SJSA1 (cell line): ENCODE data around the gene PHF19. TPM values are rescaled to one million over a fixed set of nuclear protein-coding genes. Genes with fewer than 3 reads are reported as not detected.

Experiments used
- DNase-seq, 2 experiments: peaks; one replicate each; pipeline ENCODE4 v3.0.0-alpha.2; 2015 to 2020; ENCODE audit warnings: low spot score in 2 of 2, low read depth in 1 of 2
- H3K27ac ChIP-seq: fragments of 250-450 bp; sonication (Bioruptor Pico); 2 replicates; pipeline ENCODE4 v1.5.1; 2020; ENCODE audit warnings: mild to moderate bottlenecking, moderate library complexity
- H3K27me3 ChIP-seq: fragments of 250-450 bp; sonication (Bioruptor Pico); replicated peaks from 2 replicates; pipeline ENCODE4 v1.5.1; 2020; ENCODE audit warnings: mild to moderate bottlenecking, moderate library complexity
- H3K36me3 ChIP-seq: fragments of 250-450 bp; sonication (Bioruptor Pico); 2 replicates; pipeline ENCODE4 v1.5.1; 2020; ENCODE audit warnings: mild to moderate bottlenecking
- H3K4me1 ChIP-seq: fragments of 250-450 bp; sonication (Bioruptor Pico); replicated peaks from 2 replicates; pipeline ENCODE4 v1.6.1; 2021; ENCODE audit warnings: mild to moderate bottlenecking
- H3K4me3 ChIP-seq: fragments of 250-450 bp; sonication (Bioruptor Pico); 2 replicates; pipeline ENCODE4 v1.5.1; 2020; ENCODE audit warnings: mild to moderate bottlenecking
- H3K9me3 ChIP-seq: fragments of 250-450 bp; sonication (Bioruptor Pico); replicated peaks from 2 replicates; pipeline ENCODE4 v1.5.1; 2020; ENCODE audit warnings: mild to moderate bottlenecking
- total RNA-seq: library from RNA; depleted of rRNA; stranded (reverse); fragments of >200 nt; shearing (Covaris generic); gene quantifications from 2 replicates; pipeline ENCODE4 v1.2.3, GENCODE V29; 2014

The PHF19 gene
- total RNA-seq, 1 experiment from 2014 or later: 69.6 TPM

GRCh38 chr9:120854596-120855327 is 22.2 kb downstream of the PHF19 start:
- H3K4me1 ChIP-seq: peaks cover 9% of the 10 kb centered on the region
- no peaks in the 10 kb centered on the region for H3K27me3 ChIP-seq
- H3K36me3 ChIP-seq: peaks cover 62% of the 10 kb centered on the region
- DNase-seq: no peak
- no peak overlapping the region for H3K27ac ChIP-seq
- no peak overlapping the region for H3K4me3 ChIP-seq
- H3K9me3 ChIP-seq: no peaks in the 10 kb centered on the region

- Histone ChIP-seq H3K27ac (no peak overlapping the region), H3K4me3 (no peak overlapping the region), H3K27me3 (no peaks in the 10 kb centered on the region), H3K9me3 (no peaks in the 10 kb centered on the region), H3K36me3 (peaks cover 48% of the 10 kb centered on the region), H3K4me1 (peaks cover 9% of the 10 kb centered on the region)
- no peak for DNase-seq
Measured at GRCh38 chr9:120853198-120853597, 23.8 kb downstream of the PHF19 start.

- Histone ChIP-seq H3K27ac (no peak overlapping the region), H3K36me3 (peaks cover 40% of the 10 kb centered on the region), H3K4me1 (peaks cover 9% of the 10 kb centered on the region), H3K27me3 (no peaks in the 10 kb centered on the region), H3K9me3 (no peaks in the 10 kb centered on the region), H3K4me3 (no peak overlapping the region)
- DNase-seq: no peak
Measured at GRCh38 chr9:120852240-120853010, 24.6 kb downstream of the PHF19 start.

- Histone ChIP-seq H3K9me3 (no peaks in the 10 kb centered on the region), H3K4me3 (no peak overlapping the region), H3K4me1 (peaks cover 9% of the 10 kb centered on the region), H3K27ac (no peak overlapping the region), H3K36me3 (peaks cover 32% of the 10 kb centered on the region), H3K27me3 (no peaks in the 10 kb centered on the region)
- no peak for DNase-seq
Measured at GRCh38 chr9:120851449-120851848, 25.5 kb downstream of the PHF19 start.

GRCh38 chr9:120850315-120850714 is 26.7 kb downstream of the PHF19 start:
- peaks cover 9% of the 10 kb centered on the region for H3K4me1 ChIP-seq
- H3K27ac ChIP-seq: no peak overlapping the region
- H3K36me3 ChIP-seq: peaks cover 35% of the 10 kb centered on the region
- H3K4me3 ChIP-seq: no peak overlapping the region
- H3K27me3 ChIP-seq: no peaks in the 10 kb centered on the region
- no peak for DNase-seq
- no peaks in the 10 kb centered on the region for H3K9me3 ChIP-seq

GRCh38 chr9:120846906-120847305 is 30.1 kb downstream of the PHF19 start:
- DNase-seq: no peak
- H3K4me1 ChIP-seq: peaks cover 7% of the 10 kb centered on the region
- no peak overlapping the region for H3K27ac ChIP-seq
- no peaks in the 10 kb centered on the region for H3K27me3 ChIP-seq
- H3K4me3 ChIP-seq: no peak overlapping the region
- peaks cover 23% of the 10 kb centered on the region for H3K36me3 ChIP-seq
- no peaks in the 10 kb centered on the region for H3K9me3 ChIP-seq

GRCh38 chr9:120846251-120846889 is 30.6 kb downstream of the PHF19 start:
- H3K27ac ChIP-seq: no peak overlapping the region
- no peaks in the 10 kb centered on the region for H3K27me3 ChIP-seq
- H3K36me3 ChIP-seq: peaks cover 23% of the 10 kb centered on the region
- H3K4me1 ChIP-seq: peaks cover 12% of the 10 kb centered on the region
- no peak for DNase-seq
- no peaks in the 10 kb centered on the region for H3K9me3 ChIP-seq
- H3K4me3 ChIP-seq: no peak overlapping the region

- H3K27ac ChIP-seq: no peak overlapping the region
- H3K4me3 ChIP-seq: no peak overlapping the region
- H3K9me3 ChIP-seq: no peaks in the 10 kb centered on the region
- H3K27me3 ChIP-seq: no peaks in the 10 kb centered on the region
- peaks cover 28% of the 10 kb centered on the region for H3K36me3 ChIP-seq
- DNase-seq: no peak
- peaks cover 12% of the 10 kb centered on the region for H3K4me1 ChIP-seq
Measured at GRCh38 chr9:120845255-120845654, 31.7 kb downstream of the PHF19 start.

- Histone ChIP-seq H3K27me3 (no peaks in the 10 kb centered on the region), H3K36me3 (peaks cover 30% of the 10 kb centered on the region), H3K9me3 (no peaks in the 10 kb centered on the region), H3K4me1 (peaks cover 12% of the 10 kb centered on the region), H3K4me3 (peak within 1 kb of the TSS; percentile 71), H3K27ac (peak within 1 kb of the TSS; percentile 82)
- peak; percentile 94 to 99 for DNase-seq
Measured at GRCh38 chr9:120842685-120843485, 34.1 kb downstream of the PHF19 start, which contains the start of gene PSMD5. PSMD5 (minus strand) TSS chr9:120842922; CDS start chr9:120842909, 13 bp downstream.

- DNase-seq: no peak
- H3K36me3 ChIP-seq: peaks cover 30% of the 10 kb centered on the region
- H3K9me3 ChIP-seq: no peaks in the 10 kb centered on the region
- peak overlapping the region; percentile 44 for H3K27ac ChIP-seq
- peaks cover 12% of the 10 kb centered on the region for H3K4me1 ChIP-seq
- peak overlapping the region; percentile 71 for H3K4me3 ChIP-seq
- no peaks in the 10 kb centered on the region for H3K27me3 ChIP-seq
Measured at GRCh38 chr9:120841930-120842684, 34.9 kb downstream of the PHF19 start.

- Histone ChIP-seq H3K36me3 (peaks cover 21% of the 10 kb centered on the region), H3K27ac (no peak overlapping the region), H3K4me3 (no peak overlapping the region), H3K27me3 (no peaks in the 10 kb centered on the region), H3K4me1 (peaks cover 12% of the 10 kb centered on the region), H3K9me3 (no peaks in the 10 kb centered on the region)
- DNase-seq: no peak
Measured at GRCh38 chr9:120839146-120839545, 37.8 kb downstream of the PHF19 start.

GRCh38 chr9:120837921-120838320 is 39.1 kb downstream of the PHF19 start:
- H3K36me3 ChIP-seq: peaks cover 26% of the 10 kb centered on the region
- H3K27ac ChIP-seq: no peak overlapping the region

GRCh38 chr9:120833325-120833724 is 43.7 kb downstream of the PHF19 start:
- Histone ChIP-seq H3K4me1 (no peaks in the 10 kb centered on the region), H3K36me3 (peaks cover 50% of the 10 kb centered on the region), H3K4me3 (no peak overlapping the region), H3K27ac (no peak overlapping the region), H3K27me3 (no peaks in the 10 kb centered on the region), H3K9me3 (no peaks in the 10 kb centered on the region)
- no peak for DNase-seq

More at GRCh38 chr9:120837921-120838320, 39.1 kb downstream of the PHF19 start:
- Histone ChIP-seq H3K4me1 (peaks cover 5% of the 10 kb centered on the region; the same call in 1 of the 2 replicates), H3K27me3 (no peaks in the 10 kb centered on the region), H3K4me3 (no peak overlapping the region), H3K9me3 (no peaks in the 10 kb centered on the region)
- DNase-seq: no peak
